Measurements from ENCODE around the gene BFSP1.

Gene BFSP1

GRCh38 chr20:17556837-17557674 lies 25.9 kb upstream of the BFSP1 start:
- no peak for DNase-seq

GRCh38 chr20:17555106-17555505 lies 23.9 kb upstream of the BFSP1 start:
- DNase-seq, result no peak

GRCh38 chr20:17549131-17549530 lies 18.0 kb upstream of the BFSP1 start:
- no peak for DNase-seq

GRCh38 chr20:17545127-17545526 lies 13.9 kb upstream of the BFSP1 start:
- DNase-seq, result no peak

- DNase-seq, result no peak
These were observed 12.5 kb upstream of the BFSP1 start for GRCh38 chr20:17543531-17544131.

GRCh38 chr20:17542993-17543412 lies 11.8 kb upstream of the BFSP1 start:
- no peak for DNase-seq

- no peak for DNase-seq
These were observed 11.3 kb upstream of the BFSP1 start for GRCh38 chr20:17542481-17542880.

- no peak for DNase-seq
These were observed 10.8 kb upstream of the BFSP1 start for GRCh38 chr20:17541996-17542395.

- no peak for DNase-seq
These were observed 10.4 kb upstream of the BFSP1 start for GRCh38 chr20:17541596-17541995.

- DNase-seq, result no peak
These were observed 7.5 kb upstream of the BFSP1 start for GRCh38 chr20:17538517-17539170.

- DNase-seq, result no peak
These were observed 6.8 kb upstream of the BFSP1 start for GRCh38 chr20:17537959-17538358.

- DNase-seq, result peak; percentile 45
These were observed 5.8 kb upstream of the BFSP1 start for GRCh38 chr20:17536944-17537444.

GRCh38 chr20:17534077-17534476 lies 2.9 kb upstream of the BFSP1 start:
- no peak for DNase-seq

GRCh38 chr20:17533396-17533795 lies 2.2 kb upstream of the BFSP1 start:
- DNase-seq, result no peak

- no peak for DNase-seq
These were observed 466 bp upstream of the BFSP1 start for GRCh38 chr20:17531665-17532025.

GRCh38 chr20:17530153-17530552 lies 1.0 kb downstream of the BFSP1 start:
- no peak for DNase-seq

GRCh38 chr20:17529586-17529985 lies 1.6 kb downstream of the BFSP1 start:
- no peak for DNase-seq

GRCh38 chr20:17525650-17526049 lies 5.5 kb downstream of the BFSP1 start:
- no peak for DNase-seq

GRCh38 chr20:17525132-17525531 lies 6.0 kb downstream of the BFSP1 start:
- DNase-seq, result no peak

- DNase-seq, result no peak
These were observed 6.6 kb downstream of the BFSP1 start for GRCh38 chr20:17524560-17524959.

GRCh38 chr20:17523326-17523725 lies 7.9 kb downstream of the BFSP1 start:
- DNase-seq, result no peak

- DNase-seq, result no peak
These were observed 8.7 kb downstream of the BFSP1 start for GRCh38 chr20:17522528-17522927.

- no peak for DNase-seq
These were observed 10.6 kb downstream of the BFSP1 start for GRCh38 chr20:17520583-17520982.

Data from stimulated activated CD4-positive, alpha-beta T cell treated with anti-CD3 and anti-CD28 coated beads, Interleukin-4, amount 100 ng/mL, for 1 hour (primary cell).